HepG2 (cell line): ENCODE measurements around the gene ITPR1. TPM values are rescaled to one million over a fixed set of nuclear protein-coding genes. Genes with fewer than 3 reads are reported as not detected.

Experiments
- CENPT ChIP-seq: sonication (generic); formaldehyde crosslinking; IDR thresholded peaks from 2 replicates; pipeline ENCODE4 v1.8.0; 2022; ENCODE audit warnings: low read depth, mild to moderate bottlenecking, moderate library complexity, missing genetic modification reagents
- FOXK2 ChIP-seq: fragments of 450-650 bp; IDR thresholded peaks from 2 replicates; pipeline ENCODE4 v1.6.1; 2016
- FOXP1 ChIP-seq, 2 experiments: fragments of 450-650 bp in 1 of 2; IDR thresholded peaks; 2 replicates each; pipeline ENCODE4 v1.6.1; 2017 to 2018; ENCODE audit warnings: antibody characterized with exemption in 1 of 2
- GATAD2A ChIP-seq: IDR thresholded peaks from 2 replicates; pipeline ENCODE4 v1.6.1; 2016
- HIVEP1 ChIP-seq: sonication (generic); formaldehyde crosslinking; IDR thresholded peaks from 2 replicates; pipeline ENCODE4 v1.4.0; 2020; ENCODE audit warnings: mild to moderate bottlenecking, missing genetic modification reagents
- KAT7 ChIP-seq: IDR thresholded peaks from 2 replicates; pipeline ENCODE4 v1.6.1; 2018; ENCODE audit warnings: borderline replicate concordance, missing compliant biosample characterization
- KDM1A ChIP-seq: IDR thresholded peaks from 2 replicates; pipeline ENCODE4 v1.6.1; 2016; ENCODE audit warnings: missing compliant biosample characterization
- KLF9 ChIP-seq: IDR thresholded peaks from 2 replicates; pipeline ENCODE4 v1.6.1; 2016; ENCODE audit warnings: low read depth
- PBX3 ChIP-seq: sonication (generic); formaldehyde crosslinking; IDR thresholded peaks from 2 replicates; pipeline ENCODE4 v1.8.1; 2023; ENCODE audit warnings: missing genetic modification reagents, inconsistent platforms, borderline replicate concordance
- PLSCR1 ChIP-seq: sonication (generic); formaldehyde crosslinking; IDR thresholded peaks from 2 replicates; pipeline ENCODE4 v1.5.0; 2020; ENCODE audit warnings: missing genetic modification reagents, mild to moderate bottlenecking, borderline replicate concordance
- ZBTB49 ChIP-seq: sonication (generic); formaldehyde crosslinking; IDR thresholded peaks from 2 replicates; pipeline ENCODE4 v1.4.0; 2020; ENCODE audit warnings: missing genetic modification reagents, borderline replicate concordance
- ZFP82 ChIP-seq: sonication (generic); formaldehyde crosslinking; IDR thresholded peaks from 2 replicates; pipeline ENCODE4 v1.5.1; 2020; ENCODE audit warnings: mild to moderate bottlenecking, missing genetic modification reagents, borderline replicate concordance
- ZIK1 ChIP-seq: sonication (generic); formaldehyde crosslinking; IDR thresholded peaks from 2 replicates; pipeline ENCODE4 v1.5.0; 2020; ENCODE audit warnings: mild to moderate bottlenecking, low read depth, missing genetic modification reagents, borderline replicate concordance
- ZNF18 ChIP-seq: sonication (generic); formaldehyde crosslinking; IDR thresholded peaks from 2 replicates; pipeline ENCODE4 v1.8.0; 2022; ENCODE audit warnings: mild to moderate bottlenecking, missing genetic modification reagents; ENCODE audit not compliant: insufficient replicate concordance
- ZNF331 ChIP-seq: sonication (generic); formaldehyde crosslinking; IDR thresholded peaks from 2 replicates; pipeline ENCODE4 v1.4.0; 2020; ENCODE audit warnings: missing genetic modification reagents
- ZNF513 ChIP-seq: sonication (generic); formaldehyde crosslinking; conservative IDR thresholded peaks from 2 replicates; pipeline ENCODE4 v1.5.0; 2020; ENCODE audit warnings: missing genetic modification reagents
- ZNF569 ChIP-seq: sonication (generic); formaldehyde crosslinking; IDR thresholded peaks from 2 replicates; pipeline ENCODE4 v1.5.0; 2020; ENCODE audit warnings: mild to moderate bottlenecking, missing genetic modification reagents, moderate library complexity, borderline replicate concordance
- ZNF678 ChIP-seq: sonication (generic); formaldehyde crosslinking; IDR thresholded peaks from 2 replicates; pipeline ENCODE4 v1.4.0; 2020; ENCODE audit warnings: mild to moderate bottlenecking, missing genetic modification reagents
- ZNF703 ChIP-seq: sonication (generic); formaldehyde crosslinking; IDR thresholded peaks from 2 replicates; pipeline ENCODE4 v1.5.1; 2020; ENCODE audit warnings: missing genetic modification reagents, mild to moderate bottlenecking, moderate library complexity, borderline replicate concordance
- polyA plus RNA-seq, 8 experiments: library from polyadenylated mRNA; depleted of rRNA in 3 of 8; stranded (reverse) in 7 of 8; unstranded in 1 of 8; fragments of >200 nt; fragmentation: Illumina TruSeq in 4 of 8; extraction: Trizol in 4 of 8; gene quantifications; 2 replicates each; pipeline versions ENCODE4 v1.2.1 to v1.2.3, GENCODE V29; 2011 to 2016; ENCODE audit warnings: low read depth in 4 of 8, missing spikeins in 1 of 8, mixed read lengths in 1 of 8; ENCODE audit not compliant: insufficient read depth in 1 of 8
- total RNA-seq, 5 experiments: library from RNA; depleted of rRNA; stranded (reverse); fragments of >200 nt; fragmentation: Illumina TruSeq; extraction: Trizol; gene quantifications; 2 replicates each; pipeline ENCODE4 v1.2.3, GENCODE V29; 2016; ENCODE audit warnings: low read depth in 1 of 5

The ITPR1 gene
- total and polyA plus RNA-seq, 2 of the 13 experiments (the other 11 are each of a cell fraction or from before 2014, with no cell fraction given) = 10.0 to 11.4 TPM

- TF ChIP-seq ZBTB49 = no peak
- TF ChIP-seq FOXK2 = no peak
- TF ChIP-seq PLSCR1 (CRISPR knock-in tag) = no peak
- no peak for TF ChIP-seq PBX3 (CRISPR knock-in tag)
- TF ChIP-seq ZFP82 (CRISPR knock-in tag) = no peak
- peak; percentile 82 for TF ChIP-seq GATAD2A (CRISPR knock-in tag)
- TF ChIP-seq ZNF331 = peak; percentile 62; the same call in 1 of the 2 replicates
- peak; percentile 98 for TF ChIP-seq ZNF18 (CRISPR knock-in tag)
- TF ChIP-seq ZNF678 (CRISPR knock-in tag) = no peak
- TF ChIP-seq ZNF569 (CRISPR knock-in tag) = no peak
- no peak for TF ChIP-seq KAT7 (CRISPR knock-in tag)
- no peak for TF ChIP-seq FOXP1 (IDR thresholded peaks at IDR 0.05)
- peak; percentile 58 for TF ChIP-seq FOXP1 (CRISPR knock-in tag; IDR thresholded peaks at IDR 0.05)
- no peak for TF ChIP-seq KLF9
- TF ChIP-seq ZIK1 = peak; percentile 46; the same call in 1 of the 2 replicates
- TF ChIP-seq KDM1A = peak; percentile 83; the same call in 1 of the 2 replicates
- no peak; the same call in 1 of the 2 replicates for TF ChIP-seq HIVEP1 (CRISPR knock-in tag)
- no peak for TF ChIP-seq ZNF513 (CRISPR knock-in tag)
- TF ChIP-seq CENPT (CRISPR knock-in tag) = no peak
- TF ChIP-seq ZNF703 (CRISPR knock-in tag) = no peak
Measured at GRCh38 chr3:4752201-4753072, 259.3 kb downstream of the ITPR1 start (continued).
